ENCODE results near the gene DHRSX.

DNA sequence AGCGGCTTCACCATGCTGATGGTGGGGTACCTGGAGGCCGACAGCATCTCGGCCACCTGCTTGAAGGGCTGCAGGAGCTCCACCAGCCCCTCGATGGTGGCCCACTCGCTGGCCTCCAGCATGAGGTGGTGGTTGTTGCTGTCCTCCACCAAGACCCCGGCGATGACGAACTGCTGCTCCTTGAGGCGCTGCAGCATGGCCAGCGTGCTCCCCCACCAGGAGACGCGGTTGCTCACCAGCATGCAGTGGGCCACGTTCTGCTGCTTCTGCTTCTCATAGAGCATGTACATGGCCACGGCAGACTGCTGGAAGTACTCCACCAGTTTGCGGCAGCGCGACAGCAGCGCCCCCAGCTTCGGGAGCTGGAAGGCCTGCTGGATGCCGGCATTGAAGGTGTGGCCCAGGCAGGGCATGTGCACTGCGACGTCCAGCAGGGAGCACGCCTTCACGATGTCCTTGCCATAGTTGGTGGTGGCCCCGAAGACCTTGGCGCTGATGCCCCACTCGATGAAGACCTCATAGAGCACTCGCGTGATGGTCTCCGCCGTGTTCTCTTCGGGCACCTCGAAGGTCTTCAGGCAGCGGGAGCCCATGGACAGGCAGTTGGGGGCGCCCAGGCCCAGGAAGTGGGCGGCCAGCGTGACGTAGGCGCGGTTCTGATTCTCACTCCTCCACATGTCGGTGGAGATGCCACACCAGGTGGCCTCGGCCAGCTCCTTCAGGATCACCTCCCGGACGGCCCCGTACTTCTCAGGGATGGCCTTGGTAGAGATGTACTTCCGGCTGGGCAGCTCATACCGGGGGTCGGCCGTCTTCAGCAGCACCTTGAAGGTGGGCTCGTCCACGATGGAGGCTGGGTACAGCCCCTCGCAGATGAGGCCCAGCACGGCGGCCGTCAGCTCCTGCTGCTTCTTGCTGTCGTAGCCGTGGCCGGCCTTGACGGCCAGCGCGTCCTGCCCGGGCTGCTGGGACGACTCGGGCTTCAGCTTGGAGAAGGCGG lies 11.0 kb downstream of the DHRSX start:
- TF ChIP-seq ZNF19 (tag by site-specific recombination; IDR thresholded peaks at IDR 0.05; ENCODE audit: low read depth): no peak
- no peak for TF ChIP-seq ZNF174 (tag by site-specific recombination; IDR thresholded peaks at IDR 0.05)
- TF ChIP-seq, protein P1, sequence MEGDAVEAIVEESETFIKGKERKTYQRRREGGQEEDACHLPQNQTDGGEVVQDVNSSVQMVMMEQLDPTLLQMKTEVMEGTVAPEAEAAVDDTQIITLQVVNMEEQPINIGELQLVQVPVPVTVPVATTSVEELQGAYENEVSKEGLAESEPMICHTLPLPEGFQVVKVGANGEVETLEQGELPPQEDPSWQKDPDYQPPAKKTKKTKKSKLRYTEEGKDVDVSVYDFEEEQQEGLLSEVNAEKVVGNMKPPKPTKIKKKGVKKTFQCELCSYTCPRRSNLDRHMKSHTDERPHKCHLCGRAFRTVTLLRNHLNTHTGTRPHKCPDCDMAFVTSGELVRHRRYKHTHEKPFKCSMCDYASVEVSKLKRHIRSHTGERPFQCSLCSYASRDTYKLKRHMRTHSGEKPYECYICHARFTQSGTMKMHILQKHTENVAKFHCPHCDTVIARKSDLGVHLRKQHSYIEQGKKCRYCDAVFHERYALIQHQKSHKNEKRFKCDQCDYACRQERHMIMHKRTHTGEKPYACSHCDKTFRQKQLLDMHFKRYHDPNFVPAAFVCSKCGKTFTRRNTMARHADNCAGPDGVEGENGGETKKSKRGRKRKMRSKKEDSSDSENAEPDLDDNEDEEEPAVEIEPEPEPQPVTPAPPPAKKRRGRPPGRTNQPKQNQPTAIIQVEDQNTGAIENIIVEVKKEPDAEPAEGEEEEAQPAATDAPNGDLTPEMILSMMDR (tag by site-specific recombination; IDR thresholded peaks at IDR 0.05): no peak

All from HEK293 (cell line).